SK-N-SH (cell line): Measurements from ENCODE around the gene DAB1. TPM values are rescaled to one million over a fixed set of nuclear protein-coding genes. Genes with fewer than 3 reads are reported as not detected.

ENCODE experiments used
- CTCF ChIA-PET: fragments of 300-600, 350-600 bp; formaldehyde crosslinking; extraction: SDS; loops from one replicate; lab custom pipeline; 2021; lab: Yijun Ruan, JAX
- POLR2A ChIA-PET: fragments of 350-600 bp; sonication (Branson Sonifier 250); formaldehyde crosslinking; extraction: SDS; loops from one replicate; lab custom pipeline; 2020; ENCODE audit warnings: antibody characterized with exemption, inconsistent platforms; lab: Yijun Ruan, JAX
- DNase-seq: peaks from one replicate; pipeline ENCODE4 v3.0.0; 2012
- H2AFZ ChIP-seq: fragments of 200-600 bp; sonication (generic); 2 replicates; pipeline ENCODE4 v1.8.1; 2016; ENCODE audit warnings: antibody characterized with exemption, mild to moderate bottlenecking, low read depth
- H3F3A ChIP-seq: fragments of 200-600 bp; sonication (generic); replicated peaks from 2 replicates; pipeline ENCODE3; 2016; ENCODE audit warnings: antibody characterized with exemption, mild to moderate bottlenecking; ENCODE audit not compliant: insufficient read depth
- H3K27ac ChIP-seq, 2 experiments: fragments of 200-500 bp in 1 of 2; fragments of 200-600 bp in 1 of 2; sonication (Bioruptor generic) in 1 of 2; sonication (generic), shearing (Covaris generic) in 1 of 2; 2 replicates each; pipeline versions ENCODE4 v1.5.1 to v1.6.1; 2014 to 2016; ENCODE audit warnings: low read depth in 2 of 2, inconsistent platforms in 1 of 2, low read length in 1 of 2, mild to moderate bottlenecking in 1 of 2, mixed read lengths in 1 of 2
- H3K27me3 ChIP-seq: fragments of 200-600 bp; sonication (generic), shearing (Covaris generic); 2 replicates; pipeline ENCODE4 v1.6.1; 2016; ENCODE audit warnings: mixed run types; ENCODE audit not compliant: insufficient read depth
- H3K36me3 ChIP-seq, 2 experiments: fragments of 200-500 bp in 1 of 2; fragments of 200-600 bp in 1 of 2; sonication (Bioruptor generic) in 1 of 2; sonication (generic) in 1 of 2; replicated peaks in 1 of 2; 2 replicates each; pipeline versions ENCODE3 to v1.5.1; 2014 to 2016; ENCODE audit warnings: low read length in 1 of 2, mild to moderate bottlenecking in 1 of 2; ENCODE audit not compliant: insufficient read depth in 2 of 2, control insufficient read depth in 1 of 2
- H3K4me1 ChIP-seq, 2 experiments: fragments of 200-500 bp in 1 of 2; fragments of 200-600 bp in 1 of 2; sonication (Bioruptor generic) in 1 of 2; sonication (generic), shearing (Covaris generic) in 1 of 2; 2 replicates each; pipeline versions ENCODE4 v1.5.1 to v1.6.1; 2014 to 2016; ENCODE audit warnings: low read depth in 1 of 2, low read length in 1 of 2, mixed run types in 1 of 2; ENCODE audit not compliant: insufficient read depth in 2 of 2, control insufficient read depth in 1 of 2
- H3K4me2 ChIP-seq: fragments of 200-600 bp; sonication (generic), shearing (Covaris generic); 2 replicates; pipeline ENCODE4 v1.6.1; 2017; ENCODE audit warnings: mixed run types
- H3K4me3 ChIP-seq, 2 experiments: fragments of 200-500 bp in 1 of 2; fragments of 200-600 bp in 1 of 2; sonication (Bioruptor generic) in 1 of 2; sonication (generic), shearing (Covaris generic) in 1 of 2; 2 replicates each; pipeline versions ENCODE4 v1.5.1 to v1.8.1; 2014 to 2016; ENCODE audit warnings: low read depth in 2 of 2, inconsistent platforms in 1 of 2, low read length in 1 of 2, mild to moderate bottlenecking in 1 of 2, mixed read lengths in 1 of 2, moderate library complexity in 1 of 2
- H3K79me2 ChIP-seq: fragments of 200-600 bp; sonication (generic); 2 replicates; pipeline ENCODE4 v1.8.1; 2017; ENCODE audit warnings: mild to moderate bottlenecking; ENCODE audit not compliant: insufficient read depth
- H3K9ac ChIP-seq: fragments of 200-600 bp; sonication (generic); 2 replicates; pipeline ENCODE4 v1.6.1; 2017; ENCODE audit warnings: mixed run types
- H3K9me2 ChIP-seq: fragments of 200-600 bp; sonication (generic); 2 replicates; pipeline ENCODE4 v1.6.1; 2017; ENCODE audit warnings: mixed run types
- H3K9me3 ChIP-seq: fragments of 200-600 bp; sonication (generic); 2 replicates; pipeline ENCODE4 v1.6.1; 2017; ENCODE audit warnings: mixed run types, mild to moderate bottlenecking, moderate library complexity
- H4K20me1 ChIP-seq: fragments of 200-600 bp; sonication (generic); 2 replicates; pipeline ENCODE4 v1.6.1; 2017; ENCODE audit warnings: mild to moderate bottlenecking, mixed run types; ENCODE audit not compliant: insufficient read depth
- CHD2 ChIP-seq: fragments of 150-350 bp; IDR thresholded peaks from 2 replicates; pipeline ENCODE4 v1.6.1; 2018; ENCODE audit warnings: low read length; ENCODE audit not compliant: partially characterized antibody
- EP300 ChIP-seq, 2 experiments: IDR thresholded peaks; 2 replicates each; pipeline versions ENCODE4 v1.4.0 to v1.6.1; 2012; ENCODE audit warnings: borderline replicate concordance in 1 of 2, low read depth in 1 of 2, low read length in 1 of 2
- EZH2phosphoT487 ChIP-seq: fragments of 200-600 bp; sonication (generic); IDR thresholded peaks from 2 replicates; pipeline ENCODE4 v1.6.1; 2017; ENCODE audit warnings: low read depth, mixed run types, mild to moderate bottlenecking, antibody characterized with exemption, moderate library complexity, borderline replicate concordance
- GABPA ChIP-seq: IDR thresholded peaks from 2 replicates; pipeline ENCODE4 v1.4.0; 2012; ENCODE audit warnings: low read depth, mild to moderate bottlenecking
- GATA2 ChIP-seq: sonication (generic); formaldehyde crosslinking; IDR thresholded peaks from 2 replicates; pipeline ENCODE4 v1.5.0; 2020; ENCODE audit warnings: mild to moderate bottlenecking, missing genetic modification reagents
- JUND ChIP-seq: IDR thresholded peaks from 2 replicates; pipeline ENCODE4 v1.4.0; 2012
- MEF2A ChIP-seq: IDR thresholded peaks from 2 replicates; pipeline ENCODE4 v1.4.0; 2012; ENCODE audit warnings: low read depth, borderline replicate concordance
- MXI1 ChIP-seq: IDR thresholded peaks from 2 replicates; pipeline ENCODE4 v1.6.1; 2012; ENCODE audit warnings: mild to moderate bottlenecking, low read depth, low read length, improper control_type of control experiment
- NFIC ChIP-seq: IDR thresholded peaks from 2 replicates; pipeline ENCODE4 v1.4.0; 2012; ENCODE audit warnings: borderline replicate concordance
- NRF1 ChIP-seq: IDR thresholded peaks from 2 replicates; pipeline ENCODE4 v1.6.1; 2012; ENCODE audit warnings: low read depth, mild to moderate bottlenecking, low read length
- REST ChIP-seq: IDR thresholded peaks from 2 replicates; pipeline ENCODE4 v1.6.1; 2012; ENCODE audit warnings: mild to moderate bottlenecking, low read depth, low read length, moderate library complexity
- RFX5 ChIP-seq: IDR thresholded peaks from 2 replicates; pipeline ENCODE4 v1.6.1; 2012; ENCODE audit warnings: mild to moderate bottlenecking, improper control_type of control experiment, low read length
- SIN3A ChIP-seq: IDR thresholded peaks from 2 replicates; pipeline ENCODE4 v1.6.1; 2012; ENCODE audit warnings: low read depth, mild to moderate bottlenecking, low read length, moderate library complexity, borderline replicate concordance
- TAF1 ChIP-seq: IDR thresholded peaks from 2 replicates; pipeline ENCODE4 v1.6.1; 2012; ENCODE audit warnings: low read depth, mild to moderate bottlenecking, low read length, moderate library complexity, borderline replicate concordance
- USF2 ChIP-seq: fragments of 150-350 bp; IDR thresholded peaks from 2 replicates; pipeline ENCODE4 v1.6.1; 2017; ENCODE audit warnings: antibody characterized with exemption, low read length, low read depth, borderline replicate concordance
- YY1 ChIP-seq: IDR thresholded peaks from 2 replicates; pipeline ENCODE4 v1.4.0; 2012; ENCODE audit warnings: low read depth, mild to moderate bottlenecking
- WGBS: methylation state at CpG from one replicate; pipeline ENCODE4 v1.1.6; 2017; ENCODE audit warnings: low lambda C conversion rate; 5-methylcytosine and 5-hydroxymethylcytosine counted together
- polyA plus RNA-seq, 3 experiments: library from polyadenylated mRNA; depleted of rRNA; stranded (reverse); fragments of >200 nt; gene quantifications; 2 replicates each; pipeline ENCODE4 v1.2.3, GENCODE V29; 2012
- TF ChIP-seq, protein P1 (sequence below): IDR thresholded peaks from 2 replicates; pipeline ENCODE4 v1.4.0; 2012; ENCODE audit warnings: low read depth, borderline replicate concordance
- TF ChIP-seq, protein P2 (sequence below): IDR thresholded peaks from 2 replicates; pipeline ENCODE4 v1.4.0; 2012; ENCODE audit warnings: low read depth, borderline replicate concordance

The DAB1 gene
- polyA plus RNA-seq, 1 of the 3 experiments (the other 2 are of a cell fraction) = 2.9 TPM

GRCh38 chr1:57329001-57329527 is 94.8 kb downstream of the DAB1 start (continued):
- TF ChIP-seq REST (no peak), NFIC (no peak)
- TF ChIP-seq, all 33 proteins: peak for 0

GRCh38 chr1:57327946-57328345 is 95.9 kb downstream of the DAB1 start:
- ChIA-PET CTCF (no interaction called here), POLR2A (no interaction called here)
- WGBS = 85% methylated on average over 4 of the region's 4 CpGs
- Histone ChIP-seq H3K36me3 (no peaks in the 10 kb centered on the region), H3K9me2 (no peaks in the 10 kb centered on the region), H3F3A (no peaks in the 10 kb centered on the region), H3K9me3 (no peaks in the 10 kb centered on the region), H3K4me1 (peaks cover 0 to 5% of the 10 kb centered on the region in 2 experiments; a peak in 2 of 4 replicates), H3K79me2 (no peaks in the 10 kb centered on the region), H3K9ac (no peak overlapping the region), H2AFZ (no peak overlapping the region), H3K27me3 (no peaks in the 10 kb centered on the region; the same call in 1 of the 2 replicates), H4K20me1 (no peaks in the 10 kb centered on the region), H3K4me3 (no peak overlapping the region), H3K27ac (no peak overlapping the region), H3K4me2 (no peak overlapping the region)
- DNase-seq = no peak
- TF ChIP-seq YY1 = no peak
- no peak for TF ChIP-seq GABPA
- TF ChIP-seq USF2 = no peak
- TF ChIP-seq, protein P1, sequence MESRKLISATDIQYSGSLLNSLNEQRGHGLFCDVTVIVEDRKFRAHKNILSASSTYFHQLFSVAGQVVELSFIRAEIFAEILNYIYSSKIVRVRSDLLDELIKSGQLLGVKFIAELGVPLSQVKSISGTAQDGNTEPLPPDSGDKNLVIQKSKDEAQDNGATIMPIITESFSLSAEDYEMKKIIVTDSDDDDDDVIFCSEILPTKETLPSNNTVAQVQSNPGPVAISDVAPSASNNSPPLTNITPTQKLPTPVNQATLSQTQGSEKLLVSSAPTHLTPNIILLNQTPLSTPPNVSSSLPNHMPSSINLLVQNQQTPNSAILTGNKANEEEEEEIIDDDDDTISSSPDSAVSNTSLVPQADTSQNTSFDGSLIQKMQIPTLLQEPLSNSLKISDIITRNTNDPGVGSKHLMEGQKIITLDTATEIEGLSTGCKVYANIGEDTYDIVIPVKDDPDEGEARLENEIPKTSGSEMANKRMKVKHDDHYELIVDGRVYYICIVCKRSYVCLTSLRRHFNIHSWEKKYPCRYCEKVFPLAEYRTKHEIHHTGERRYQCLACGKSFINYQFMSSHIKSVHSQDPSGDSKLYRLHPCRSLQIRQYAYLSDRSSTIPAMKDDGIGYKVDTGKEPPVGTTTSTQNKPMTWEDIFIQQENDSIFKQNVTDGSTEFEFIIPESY = no peak
- no peak for TF ChIP-seq EZH2phosphoT487
- TF ChIP-seq JUND = no peak
- TF ChIP-seq MEF2A = no peak
- TF ChIP-seq EP300 (IDR thresholded peaks at IDR 0.05; ENCODE audit: borderline replicate concordance in 1 of 2, low read depth in 1 of 2, low read length in 1 of 2) = no peak
- no peak for TF ChIP-seq CHD2
- TF ChIP-seq NRF1 = no peak
- TF ChIP-seq SIN3A = no peak
- no peak for TF ChIP-seq GATA2 (CRISPR knock-in tag)
- TF ChIP-seq RFX5 = no peak
- TF ChIP-seq, protein P2, sequence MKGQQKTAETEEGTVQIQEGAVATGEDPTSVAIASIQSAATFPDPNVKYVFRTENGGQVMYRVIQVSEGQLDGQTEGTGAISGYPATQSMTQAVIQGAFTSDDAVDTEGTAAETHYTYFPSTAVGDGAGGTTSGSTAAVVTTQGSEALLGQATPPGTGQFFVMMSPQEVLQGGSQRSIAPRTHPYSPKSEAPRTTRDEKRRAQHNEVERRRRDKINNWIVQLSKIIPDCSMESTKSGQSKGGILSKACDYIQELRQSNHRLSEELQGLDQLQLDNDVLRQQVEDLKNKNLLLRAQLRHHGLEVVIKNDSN = no peak
- no peak for TF ChIP-seq NFIC
- TF ChIP-seq TAF1 = no peak
- no peak for TF ChIP-seq MXI1
